H1 (cell line): ENCODE measurements around the gene NPPA. TPM values are rescaled to one million over a fixed set of nuclear protein-coding genes. Genes with fewer than 3 reads are reported as not detected.

ENCODE experiments used
- SIN3A ChIP-seq, 2 experiments: IDR thresholded peaks in 1 of 2; conservative IDR thresholded peaks in 1 of 2; 2 replicates each; pipeline ENCODE4 v1.6.1; 2011 to 2012; ENCODE audit warnings: low read length in 2 of 2, improper control_type of control experiment in 1 of 2, low read depth in 1 of 2, mild to moderate bottlenecking in 1 of 2
- polyA plus RNA-seq, 7 experiments: library from polyadenylated mRNA; depleted of rRNA in 3 of 7; stranded (reverse) in 5 of 7; unstranded in 2 of 7; fragments of >200 nt in 5 of 7; fragments of 200-250 nt in 2 of 7; gene quantifications; 1 replicate in 5 of 7; 2 replicates in 1 of 7; 4 replicates in 1 of 7; pipeline versions ENCODE4 v1.2.1 to v1.2.3, GENCODE V29; 2011 to 2013; ENCODE audit warnings: missing spikeins in 2 of 7, mixed read lengths in 2 of 7
- small RNA-seq: library from polyadenylated mRNA; stranded (forward); fragments of <200 nt; extraction: miRNeasy Mini kit (QIAGEN cat#:217004); gene quantifications from one replicate; pipeline ENCODE3, GENCODE V24; 2013; ENCODE audit not compliant: insufficient read depth
- total RNA-seq: library from RNA; stranded (reverse); fragmentation: NEBNext Ultra II Directional; extraction: Animal tissue kit (Norgen Biotek cat#: 25700); gene quantifications from 2 replicates; pipeline ENCODE4 v1.2.1, GENCODE V29; 2021

The NPPA gene
- total and polyA plus RNA-seq, 2 of the 8 experiments (the other 6 are each of a cell fraction or from before 2014, with no cell fraction given), result not detected

GRCh38 chr1:11796036-11796828 lies 51.4 kb downstream of the NPPA start (continued):
- TF ChIP-seq SIN3A (conservative IDR thresholded peaks at IDR 0.05 in 1 of 2, IDR thresholded peaks at IDR 0.05 in 1 of 2; ENCODE audit: low read depth in 1 of 2, low read length in 2 of 2), result no peak
- TF ChIP-seq, all 59 proteins: peak for 0

Small RNA genes lying within 50 kb of the gene (small RNA-seq; reads per million reads assigned to genes)
- gene RF02156 (not detected), gene RF02157 (not detected), gene RF02158 (not detected)

Other genes starting within 250 kb of the NPPA start
- gene FBXO2, start 193.4 kb downstream of the NPPA start, total RNA-seq, result 51.3 and 55.5 TPM in 2 replicates
- gene FBXO2, start 193.4 kb downstream of the NPPA start, polyA plus RNA-seq (2011; rRNA removed), result 57.9 and 99.1 TPM in 2 replicates
- gene FBXO44, start 192.9 kb downstream of the NPPA start, total RNA-seq, result 27.2 and 29.2 TPM in 2 replicates
- gene FBXO44, start 192.9 kb downstream of the NPPA start, polyA plus RNA-seq (2011; rRNA removed), result 27.0 and 43.0 TPM in 2 replicates
- gene FBXO6, start 183.6 kb downstream of the NPPA start, total RNA-seq, result 0.29 and 0.54 TPM in 2 replicates
- gene FBXO6, start 183.6 kb downstream of the NPPA start, polyA plus RNA-seq (2011; rRNA removed), result 0.86 and 1.2 TPM in 2 replicates
- gene MAD2L2, start 166.6 kb downstream of the NPPA start, total RNA-seq, result 310 and 314 TPM in 2 replicates
- gene MAD2L2, start 166.6 kb downstream of the NPPA start, polyA plus RNA-seq (2011; rRNA removed), result 469 and 710 TPM in 2 replicates
- gene DRAXIN, start 156.1 kb downstream of the NPPA start, total RNA-seq, result 17.6 and 18.9 TPM in 2 replicates
- 4.6 and 4.8 TPM in 2 replicates for gene DRAXIN, start 156.1 kb downstream of the NPPA start, polyA plus RNA-seq (2011; rRNA removed)
- gene AGTRAP, start 111.6 kb downstream of the NPPA start, total RNA-seq, result 69.7 and 70.9 TPM in 2 replicates
- 192 and 261 TPM in 2 replicates for gene AGTRAP, start 111.6 kb downstream of the NPPA start, polyA plus RNA-seq (2011; rRNA removed)
- 0.90 and 1.3 TPM in 2 replicates for gene C1orf167, start 85.6 kb downstream of the NPPA start, total RNA-seq
- 0.67 and 0.70 TPM in 2 replicates for gene C1orf167, start 85.6 kb downstream of the NPPA start, polyA plus RNA-seq (2011; rRNA removed)
- gene MTHFR, start 41.8 kb downstream of the NPPA start, total RNA-seq, result 17.9 and 18.5 TPM in 2 replicates
- 8.7 and 11.6 TPM in 2 replicates for gene MTHFR, start 41.8 kb downstream of the NPPA start, polyA plus RNA-seq (2011; rRNA removed)
- 25.5 and 26.0 TPM in 2 replicates for gene CLCN6, start 41.6 kb downstream of the NPPA start, total RNA-seq
- gene CLCN6, start 41.6 kb downstream of the NPPA start, polyA plus RNA-seq (2011; rRNA removed), result 15.7 and 20.4 TPM in 2 replicates
- 0.91 and 1.2 TPM in 2 replicates for gene NPPB, start 11.2 kb upstream of the NPPA start, total RNA-seq
- 0.36 and 0.77 TPM in 2 replicates for gene NPPB, start 11.2 kb upstream of the NPPA start, polyA plus RNA-seq (2011; rRNA removed)
- 37.9 and 38.8 TPM in 2 replicates for gene KIAA2013, start 78.6 kb upstream of the NPPA start, total RNA-seq
- gene KIAA2013, start 78.6 kb upstream of the NPPA start, polyA plus RNA-seq (2011; rRNA removed), result 114 and 120 TPM in 2 replicates
- 44.9 and 53.4 TPM in 2 replicates for gene PLOD1, start 86.9 kb upstream of the NPPA start, total RNA-seq
- gene PLOD1, start 86.9 kb upstream of the NPPA start, polyA plus RNA-seq (2011; rRNA removed), result 51.8 and 68.5 TPM in 2 replicates
- 58.2 and 62.5 TPM in 2 replicates for gene MFN2, start 132.7 kb upstream of the NPPA start, total RNA-seq
- gene MFN2, start 132.7 kb upstream of the NPPA start, polyA plus RNA-seq (2011; rRNA removed), result 34.0 and 42.0 TPM in 2 replicates
- gene MIIP, start 171.7 kb upstream of the NPPA start, total RNA-seq, result 65.5 and 66.1 TPM in 2 replicates
- gene MIIP, start 171.7 kb upstream of the NPPA start, polyA plus RNA-seq (2011; rRNA removed), result 106 and 149 TPM in 2 replicates
- gene TNFRSF8, start 215.5 kb upstream of the NPPA start, total RNA-seq, result 32.7 and 35.1 TPM in 2 replicates
- 23.2 and 26.7 TPM in 2 replicates for gene TNFRSF8, start 215.5 kb upstream of the NPPA start, polyA plus RNA-seq (2011; rRNA removed)